Loucy (cell line): Measurements from ENCODE around the gene ARL5B.

Experiments
- EZH2phosphoT487 ChIP-seq: fragments of 200-600 bp; IDR thresholded peaks from 2 replicates; pipeline ENCODE4 v1.6.1; 2018; ENCODE audit warnings: antibody characterized with exemption, mild to moderate bottlenecking, moderate library complexity, borderline replicate concordance
- TF ChIP-seq, protein P1 (sequence below): fragments of 200-600 bp; sonication (generic); conservative IDR thresholded peaks from 2 replicates; pipeline ENCODE4 v1.5.1; 2014; ENCODE audit warnings: mild to moderate bottlenecking, antibody characterized with exemption, low read length

DNA sequence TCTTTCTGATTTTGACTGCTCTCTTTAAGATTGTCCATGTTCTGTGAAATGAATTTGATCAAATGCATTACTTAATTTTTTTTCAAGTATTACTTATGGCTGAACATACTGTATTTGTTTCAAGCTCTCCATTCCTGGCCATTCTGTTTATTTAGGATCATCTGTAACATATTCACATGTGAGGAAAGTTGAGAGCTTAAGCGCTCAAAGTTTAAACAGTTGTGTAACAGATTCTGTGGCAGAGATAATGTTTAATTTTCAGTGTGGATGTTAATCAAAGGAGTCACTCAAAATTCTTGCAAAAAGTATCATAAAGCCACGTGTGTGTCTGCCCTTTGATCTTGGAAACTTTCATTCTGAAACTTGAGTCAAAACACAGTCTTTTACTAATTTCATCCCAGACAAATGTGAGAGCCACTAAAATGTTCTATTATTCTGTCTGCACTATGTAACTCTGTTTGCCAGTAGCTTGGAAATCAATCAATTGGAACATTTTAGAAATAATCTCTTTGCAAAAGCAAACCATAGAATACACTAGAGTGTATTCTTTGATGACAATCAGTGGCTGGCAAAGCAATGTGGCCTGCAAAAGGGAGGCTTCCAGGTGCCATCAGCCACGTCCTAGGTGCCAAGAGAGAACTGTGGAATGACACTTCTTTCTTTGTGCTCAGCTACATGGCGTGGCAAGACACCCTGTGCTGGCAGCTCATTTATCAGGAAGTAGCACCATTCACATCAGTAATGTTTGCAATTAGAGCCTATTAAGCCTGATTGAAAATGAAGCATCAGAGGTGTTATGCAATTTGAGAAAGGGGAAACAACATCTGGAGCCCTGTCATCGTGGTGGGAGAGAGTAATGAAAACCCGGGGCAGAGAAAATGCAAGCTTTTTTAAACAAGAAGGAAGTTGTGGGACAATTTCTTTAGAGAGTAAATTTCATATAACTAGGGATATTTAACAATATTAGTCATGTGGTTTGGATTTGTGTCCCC, 40.9 kb downstream of the ARL5B start:
- TF ChIP-seq, protein P1, sequence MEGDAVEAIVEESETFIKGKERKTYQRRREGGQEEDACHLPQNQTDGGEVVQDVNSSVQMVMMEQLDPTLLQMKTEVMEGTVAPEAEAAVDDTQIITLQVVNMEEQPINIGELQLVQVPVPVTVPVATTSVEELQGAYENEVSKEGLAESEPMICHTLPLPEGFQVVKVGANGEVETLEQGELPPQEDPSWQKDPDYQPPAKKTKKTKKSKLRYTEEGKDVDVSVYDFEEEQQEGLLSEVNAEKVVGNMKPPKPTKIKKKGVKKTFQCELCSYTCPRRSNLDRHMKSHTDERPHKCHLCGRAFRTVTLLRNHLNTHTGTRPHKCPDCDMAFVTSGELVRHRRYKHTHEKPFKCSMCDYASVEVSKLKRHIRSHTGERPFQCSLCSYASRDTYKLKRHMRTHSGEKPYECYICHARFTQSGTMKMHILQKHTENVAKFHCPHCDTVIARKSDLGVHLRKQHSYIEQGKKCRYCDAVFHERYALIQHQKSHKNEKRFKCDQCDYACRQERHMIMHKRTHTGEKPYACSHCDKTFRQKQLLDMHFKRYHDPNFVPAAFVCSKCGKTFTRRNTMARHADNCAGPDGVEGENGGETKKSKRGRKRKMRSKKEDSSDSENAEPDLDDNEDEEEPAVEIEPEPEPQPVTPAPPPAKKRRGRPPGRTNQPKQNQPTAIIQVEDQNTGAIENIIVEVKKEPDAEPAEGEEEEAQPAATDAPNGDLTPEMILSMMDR, result no peak
- no peak for TF ChIP-seq EZH2phosphoT487
